Lower lobe of right lung (tissue), 2 donors: ENCODE measurements around the gene SLBP. TPM values are rescaled to one million over a fixed set of nuclear protein-coding genes. Genes with fewer than 3 reads are reported as not detected.

Experiments used
- ATAC-seq, 2 donors: fragments of 200-7000 bp; cut with Tn5 transposase; one replicate each; pipeline ENCODE4 v1.9.1; 2020 to 2022; ENCODE audit warnings: mild to moderate bottlenecking in 2 of 2, moderate library complexity in 2 of 2
- DNase-seq: peaks from one replicate; pipeline ENCODE4 v3.0.0-alpha.2; 2020
- H3K27ac ChIP-seq: fragments of 200-600 bp; one replicate; pipeline ENCODE4 v1.8.0; 2022
- H3K27me3 ChIP-seq: fragments of 200-600 bp; one replicate; pipeline ENCODE4 v1.8.0; 2022; ENCODE audit warnings: low read depth
- H3K36me3 ChIP-seq: fragments of 200-600 bp; one replicate; pipeline ENCODE4 v1.8.0; 2022; ENCODE audit warnings: mild to moderate bottlenecking
- H3K4me1 ChIP-seq: fragments of 200-600 bp; one replicate; pipeline ENCODE4 v1.8.0; 2022
- H3K4me3 ChIP-seq: fragments of 200-600 bp; one replicate; pipeline ENCODE4 v1.8.0; 2022; ENCODE audit warnings: mild to moderate bottlenecking
- H3K9me3 ChIP-seq: fragments of 200-600 bp; one replicate; pipeline ENCODE4 v1.8.0; 2022
- CTCF ChIP-seq: fragments of 200-600 bp; IDR thresholded peaks from one replicate; pipeline ENCODE4 v1.8.0; 2022; ENCODE audit warnings: antibody characterized with exemption, mild to moderate bottlenecking
- intact Hi-C: fragments of 100-400 bp; cut with DNase I; formaldehyde crosslinking; loops from one replicate; pipeline ENCODE4 v1.11.0; 2022
- total RNA-seq: library from RNA; stranded (reverse); fragmentation: NEBNext Ultra II Directional; extraction: Animal tissue kit (Norgen Biotek cat#: 25700); gene quantifications from one replicate; pipeline ENCODE4 v1.2.1, GENCODE V29; 2021
- donor health status: DM: no; HTN: yes; CAD: no; lungs with severe emphysema.

SLBP gene
- total RNA-seq, 1 donor from 2014 or later: 31.6 TPM

GRCh38 chr4:1744552-1744951, 32.4 kb upstream of the SLBP start:
- H3K27ac ChIP-seq: no peak overlapping the region
- peaks cover 3% of the 10 kb centered on the region for H3K27me3 ChIP-seq
- H3K9me3 ChIP-seq: no peaks in the 10 kb centered on the region
- peaks cover 6% of the 10 kb centered on the region for H3K4me1 ChIP-seq
- TF ChIP-seq CTCF: no peak
- intact Hi-C loops: no loop called here
- ATAC-seq: no peak
- no peak for DNase-seq
- peaks cover 34% of the 10 kb centered on the region for H3K36me3 ChIP-seq
- H3K4me3 ChIP-seq: no peak overlapping the region

GRCh38 chr4:1743975-1744374, 31.9 kb upstream of the SLBP start:
- intact Hi-C loops: no loop called here
- no peak for ATAC-seq

GRCh38 chr4:1743551-1743950, 31.4 kb upstream of the SLBP start:
- peaks cover 4% of the 10 kb centered on the region for H3K9me3 ChIP-seq
- no peak overlapping the region for H3K4me3 ChIP-seq
- intact Hi-C loops: no loop called here
- H3K4me1 ChIP-seq: peaks cover 3% of the 10 kb centered on the region
- ATAC-seq (no peak), DNase-seq (no peak)
- TF ChIP-seq CTCF: no peak
- H3K27me3 ChIP-seq: peaks cover 3% of the 10 kb centered on the region
- no peak overlapping the region for H3K27ac ChIP-seq
- peaks cover 34% of the 10 kb centered on the region for H3K36me3 ChIP-seq

More at GRCh38 chr4:1743975-1744374, 31.9 kb upstream of the SLBP start:
- Histone ChIP-seq H3K27me3 (peaks cover 3% of the 10 kb centered on the region), H3K9me3 (no peaks in the 10 kb centered on the region), H3K4me1 (peaks cover 6% of the 10 kb centered on the region), H3K4me3 (no peak overlapping the region), H3K36me3 (peaks cover 34% of the 10 kb centered on the region), H3K27ac (no peak overlapping the region)
- no peak for TF ChIP-seq CTCF
- DNase-seq: no peak

- no peak for TF ChIP-seq CTCF
- ATAC-seq (no peak), DNase-seq (no peak)
- intact Hi-C loops: no loop called here
- no peaks in the 10 kb centered on the region for H3K27me3 ChIP-seq
- no peak overlapping the region for H3K27ac ChIP-seq
- no peaks in the 10 kb centered on the region for H3K4me1 ChIP-seq
- H3K4me3 ChIP-seq: no peak overlapping the region
- peaks cover 11% of the 10 kb centered on the region for H3K9me3 ChIP-seq
- H3K36me3 ChIP-seq: peaks cover 49% of the 10 kb centered on the region
These were observed 29.1 kb upstream of the SLBP start for GRCh38 chr4:1741208-1741607.

GRCh38 chr4:1740021-1740545, 28.0 kb upstream of the SLBP start:
- no peak for DNase-seq
- no peaks in the 10 kb centered on the region for H3K4me1 ChIP-seq
- no peak for TF ChIP-seq CTCF
- intact Hi-C loops: no loop called here
- ATAC-seq: no peak
- H3K36me3 ChIP-seq: peaks cover 57% of the 10 kb centered on the region
- no peak overlapping the region for H3K27ac ChIP-seq
- H3K27me3 ChIP-seq: no peaks in the 10 kb centered on the region
- H3K4me3 ChIP-seq: no peak overlapping the region
- H3K9me3 ChIP-seq: peaks cover 11% of the 10 kb centered on the region
